Sigmoid colon (tissue), 7 donors: ENCODE measurements around the gene SINHCAF. TPM values are rescaled to one million over a fixed set of nuclear protein-coding genes. Genes with fewer than 3 reads are reported as not detected.

ENCODE experiments used
- DNase-seq: peaks from one replicate; pipeline ENCODE4 v3.0.0-alpha.2; 2019
- H3K27ac ChIP-seq, 4 donors: fragments of 200-600 bp; sonication (generic); one replicate each; pipeline ENCODE4 v1.5.1; 2016 to 2019; ENCODE audit warnings: mild to moderate bottlenecking in 1 of 4
- H3K27me3 ChIP-seq, 3 donors: fragments of 200-600 bp; sonication (generic); one replicate each; pipeline ENCODE4 v1.5.1; 2019; ENCODE audit warnings: mild to moderate bottlenecking in 1 of 3
- H3K36me3 ChIP-seq, 4 donors: fragments of 200-600 bp; sonication (generic); one replicate each; pipeline ENCODE4 v1.5.1; 2016 to 2019
- H3K4me1 ChIP-seq, 4 donors: fragments of 200-600 bp; sonication (generic); one replicate each; pipeline ENCODE4 v1.5.1; 2017 to 2019
- H3K4me3 ChIP-seq, 4 donors: fragments of 200-600 bp; sonication (generic); one replicate each; pipeline ENCODE4 v1.5.1; 2017 to 2019; ENCODE audit warnings: mild to moderate bottlenecking in 2 of 4, moderate library complexity in 1 of 4
- H3K9me3 ChIP-seq, 4 donors: fragments of 200-600 bp in 3 of 4; sonication (generic) in 3 of 4; one replicate each; pipeline versions ENCODE4 v1.5.1 to v1.6.1; 2013 to 2019
- CTCF ChIP-seq, 4 experiments: fragments of 450-650 bp in 3 of 4; fragments of 200-600 bp in 1 of 4; IDR thresholded peaks; one replicate each; pipeline ENCODE4 v1.5.1; 2016 to 2019; ENCODE audit warnings: antibody characterized with exemption in 4 of 4, mild to moderate bottlenecking in 3 of 4, moderate library complexity in 2 of 4
- EP300 ChIP-seq, 4 donors: sonication (generic); formaldehyde crosslinking; IDR thresholded peaks; one replicate each; pipeline ENCODE4 v1.6.1; 2017; ENCODE audit warnings: antibody characterized with exemption in 4 of 4
- POLR2A ChIP-seq, 2 donors: fragments of 450-650 bp; IDR thresholded peaks; one replicate each; pipeline ENCODE4 v1.6.1; 2016; ENCODE audit warnings: antibody characterized with exemption in 2 of 2, mild to moderate bottlenecking in 2 of 2, moderate library complexity in 2 of 2
- POLR2AphosphoS5 ChIP-seq, 4 donors: sonication (generic); formaldehyde crosslinking; IDR thresholded peaks; one replicate each; pipeline ENCODE4 v1.6.1; 2017; ENCODE audit warnings: antibody characterized with exemption in 4 of 4
- WGBS, 2 donors: extraction: QIAGEN DNeasy Blood & Tissue Kit; methylation state at CpG; one replicate each; pipeline ENCODE4 v1.1.7; 2013; 5-methylcytosine and 5-hydroxymethylcytosine counted together
- intact Hi-C: fragments of 100-400 bp; cut with DNase I; formaldehyde crosslinking; loops from one replicate; pipeline ENCODE4 v1.15.1; 2023
- polyA plus RNA-seq, 3 donors: library from polyadenylated mRNA; stranded (reverse); fragments of 200-250 nt; gene quantifications; one replicate each; pipeline ENCODE4 v1.2.3, GENCODE V29; 2013
- total RNA-seq, 4 donors: library from RNA; depleted of rRNA; stranded (reverse); fragments of >200 nt; gene quantifications; one replicate each; pipeline ENCODE4 v1.1.0, GENCODE V29; 2016
- donor health status: healthy with polysubstance abuse.
- donor health status: Bipolar disorder and iron deficiency.
- donor health status: healthy.

SINHCAF gene
- total and polyA plus RNA-seq, 7 donors = 31.1 to 68.4 (median 51.7) TPM

DNA sequence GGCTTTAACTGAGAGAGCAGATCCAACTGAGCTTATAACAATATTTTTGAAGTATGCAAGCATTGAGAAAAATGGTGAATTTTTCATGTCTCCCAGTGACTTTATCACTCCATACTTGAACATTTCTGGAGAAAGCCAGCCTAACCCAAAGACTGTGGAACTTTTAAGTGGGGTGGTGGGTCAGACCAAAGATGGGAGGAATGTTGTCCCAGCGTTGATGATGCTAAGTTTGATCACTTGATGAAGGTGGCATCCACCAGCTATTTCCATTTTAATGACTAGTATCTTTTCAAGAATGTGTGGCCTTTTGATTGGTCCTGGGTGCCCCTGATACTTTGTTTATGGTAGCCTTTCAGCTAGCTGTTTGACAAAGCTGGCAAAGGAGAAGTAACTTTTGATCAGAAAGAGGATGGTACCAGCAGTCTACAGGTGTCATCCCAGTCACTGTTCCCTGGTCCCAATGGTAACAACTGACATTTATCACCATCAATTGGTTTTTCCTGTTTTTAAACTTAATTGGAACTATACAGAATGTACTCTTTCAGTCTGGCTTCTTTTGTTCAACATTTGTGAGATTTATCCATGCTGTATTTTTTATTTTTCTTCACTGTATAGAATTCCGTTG lies 14.2 kb downstream of the SINHCAF start:
- 94 to 95% methylated on average over 2 of the region's 2 CpGs for WGBS, 2 donors

DNA sequence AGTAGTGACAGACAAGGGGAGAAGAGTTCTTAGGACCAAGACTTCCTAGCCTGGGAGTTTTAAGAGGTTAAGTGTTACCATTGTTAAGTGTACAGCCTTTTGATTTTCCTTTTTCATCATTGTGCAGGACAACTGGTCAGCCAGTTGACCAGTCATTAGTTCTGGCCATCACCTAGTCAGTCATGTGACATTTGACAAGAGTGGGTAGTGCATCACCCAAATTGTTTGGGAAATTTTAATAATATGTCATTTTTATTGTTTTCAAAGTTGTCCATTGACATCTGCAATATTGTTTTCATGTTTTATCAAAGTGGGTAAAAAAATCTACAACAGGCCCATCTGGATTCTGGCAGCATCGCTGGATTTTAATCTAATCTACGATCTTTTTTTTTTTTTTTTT lies 15.5 kb downstream of the SINHCAF start:
- H3K27ac ChIP-seq = no peak overlapping the region
- H3K4me3 ChIP-seq = no peak overlapping the region
- 95 to 97% methylated on average over 2 of the region's 2 CpGs for WGBS, 2 donors
- H3K27me3 ChIP-seq = no peaks in the 10 kb centered on the region
- TF ChIP-seq POLR2AphosphoS5 (IDR thresholded peaks at IDR 0.05) (no peak), EP300 (IDR thresholded peaks at IDR 0.05) (no peak), POLR2A (IDR thresholded peaks at IDR 0.05) (no peak), CTCF (IDR thresholded peaks at IDR 0.05) (no peak)
- no peaks in the 10 kb centered on the region for H3K36me3 ChIP-seq
- no peak for DNase-seq
- H3K9me3 ChIP-seq = no peaks in the 10 kb centered on the region
- intact Hi-C loops = no loop called here
- peaks cover 0 to 6% (median 3%) of the 10 kb centered on the region in 4 donors for H3K4me1 ChIP-seq

More for the DNA sequence above, 14.2 kb downstream of the SINHCAF start:
- intact Hi-C loops = no loop called here
- Histone ChIP-seq H3K27ac (no peak overlapping the region), H3K27me3 (no peaks in the 10 kb centered on the region), H3K36me3 (no peaks in the 10 kb centered on the region), H3K9me3 (no peaks in the 10 kb centered on the region), H3K4me1 (peaks cover 0 to 10% (median 5%) of the 10 kb centered on the region in 4 donors), H3K4me3 (no peak overlapping the region)
- TF ChIP-seq POLR2AphosphoS5 (IDR thresholded peaks at IDR 0.05) = no peak
- no peak for TF ChIP-seq POLR2A (IDR thresholded peaks at IDR 0.05)
- TF ChIP-seq CTCF (IDR thresholded peaks at IDR 0.05) = no peak
- no peak for TF ChIP-seq EP300 (IDR thresholded peaks at IDR 0.05)
- no peak for DNase-seq

DNA sequence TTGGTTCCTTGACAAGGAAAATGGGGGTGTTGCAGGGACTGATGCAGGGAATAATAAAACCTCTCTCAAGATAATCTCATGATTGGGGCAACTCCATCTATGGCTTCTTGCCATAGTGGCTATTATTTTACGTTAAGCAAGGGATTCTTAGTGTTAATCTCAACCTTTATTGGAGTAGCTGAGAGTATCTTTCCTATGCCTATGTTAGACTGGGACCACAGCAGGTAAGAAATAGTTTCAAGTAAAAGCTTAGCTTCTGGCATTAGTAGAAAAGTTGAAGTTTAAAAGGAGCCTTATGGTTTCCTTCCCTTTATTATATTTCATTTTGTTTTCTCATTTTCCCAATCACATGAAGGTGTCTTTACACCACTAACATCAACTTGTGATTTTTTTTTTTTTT lies 16.7 kb downstream of the SINHCAF start:
- intact Hi-C loops = no loop called here

GRCh38 chr12:31308116-31308515 lies 17.8 kb downstream of the SINHCAF start:
- no peak for TF ChIP-seq POLR2A (IDR thresholded peaks at IDR 0.05)
- no peak for TF ChIP-seq CTCF (IDR thresholded peaks at IDR 0.05)
- TF ChIP-seq POLR2AphosphoS5 (IDR thresholded peaks at IDR 0.05) = no peak
- TF ChIP-seq EP300 (IDR thresholded peaks at IDR 0.05) = no peak
- H3K27me3 ChIP-seq = no peaks in the 10 kb centered on the region
- no peaks in the 10 kb centered on the region for H3K4me1 ChIP-seq
- H3K27ac ChIP-seq = no peak overlapping the region
- WGBS, 2 donors = 90 to 93% methylated on average over 7 of the region's 7 CpGs
- no peak for DNase-seq
- H3K4me3 ChIP-seq = no peak overlapping the region
- H3K36me3 ChIP-seq = peaks cover 0 to 13% (median 0%) of the 10 kb centered on the region in 4 donors
- intact Hi-C loops = no loop called here
- H3K9me3 ChIP-seq = no peaks in the 10 kb centered on the region

More for the DNA sequence above, 16.7 kb downstream of the SINHCAF start:
- H3K27me3 ChIP-seq = no peaks in the 10 kb centered on the region
- TF ChIP-seq CTCF (IDR thresholded peaks at IDR 0.05) (no peak), POLR2A (IDR thresholded peaks at IDR 0.05) (no peak), POLR2AphosphoS5 (IDR thresholded peaks at IDR 0.05) (no peak), EP300 (IDR thresholded peaks at IDR 0.05) (no peak)
- no peak overlapping the region for H3K27ac ChIP-seq
- H3K4me3 ChIP-seq = no peak overlapping the region
- H3K9me3 ChIP-seq = no peaks in the 10 kb centered on the region
- H3K4me1 ChIP-seq = no peaks in the 10 kb centered on the region
- 81 to 92% methylated on average over 1 of the region's 1 CpG for whole genome bisulfite sequencing, 2 donors
- H3K36me3 ChIP-seq = peaks cover 0 to 1% (median 0%) of the 10 kb centered on the region in 4 donors
- no peak for DNase-seq

- Histone ChIP-seq H3K4me1 (no peaks in the 10 kb centered on the region), H3K9me3 (no peaks in the 10 kb centered on the region), H3K27me3 (no peaks in the 10 kb centered on the region), H3K4me3 (no peak overlapping the region), H3K36me3 (peaks cover 0 to 25% (median 0%) of the 10 kb centered on the region in 4 donors), H3K27ac (no peak overlapping the region)
- TF ChIP-seq POLR2AphosphoS5 (IDR thresholded peaks at IDR 0.05) = no peak
- no peak for TF ChIP-seq CTCF (IDR thresholded peaks at IDR 0.05)
- TF ChIP-seq EP300 (IDR thresholded peaks at IDR 0.05) = no peak
- no peak for TF ChIP-seq POLR2A (IDR thresholded peaks at IDR 0.05)
- no peak for DNase-seq
- 91 to 93% methylated on average over 1 of the region's 1 CpG for WGBS, 2 donors
- intact Hi-C loops = no loop called here
These were observed 19.1 kb downstream of the SINHCAF start for GRCh38 chr12:31306866-31307265.
